Fibroblast of lung (primary cell): Measurements from ENCODE around the gene SPPL3.

ENCODE experiments used
- EZH2 ChIP-seq: IDR thresholded peaks from 2 replicates; pipeline ENCODE4 v1.5.1; 2012; ENCODE audit warnings: low read length, control low read depth, mild to moderate bottlenecking; ENCODE audit errors: missing control alignments
- TF ChIP-seq, protein P1 (sequence below), 2 donors: IDR thresholded peaks in 1 of 2; conservative IDR thresholded peaks in 1 of 2; 1 replicate in 1 of 2; 2 replicates in 1 of 2; pipeline ENCODE4 v1.5.1; 2011 to 2012; ENCODE audit warnings: low read length in 2 of 2, control low read depth in 1 of 2, inconsistent platforms in 1 of 2, low read depth in 1 of 2, mild to moderate bottlenecking in 1 of 2

GRCh38 chr12:120870415-120870814 is 33.7 kb downstream of the SPPL3 start:
- TF ChIP-seq, protein P1, sequence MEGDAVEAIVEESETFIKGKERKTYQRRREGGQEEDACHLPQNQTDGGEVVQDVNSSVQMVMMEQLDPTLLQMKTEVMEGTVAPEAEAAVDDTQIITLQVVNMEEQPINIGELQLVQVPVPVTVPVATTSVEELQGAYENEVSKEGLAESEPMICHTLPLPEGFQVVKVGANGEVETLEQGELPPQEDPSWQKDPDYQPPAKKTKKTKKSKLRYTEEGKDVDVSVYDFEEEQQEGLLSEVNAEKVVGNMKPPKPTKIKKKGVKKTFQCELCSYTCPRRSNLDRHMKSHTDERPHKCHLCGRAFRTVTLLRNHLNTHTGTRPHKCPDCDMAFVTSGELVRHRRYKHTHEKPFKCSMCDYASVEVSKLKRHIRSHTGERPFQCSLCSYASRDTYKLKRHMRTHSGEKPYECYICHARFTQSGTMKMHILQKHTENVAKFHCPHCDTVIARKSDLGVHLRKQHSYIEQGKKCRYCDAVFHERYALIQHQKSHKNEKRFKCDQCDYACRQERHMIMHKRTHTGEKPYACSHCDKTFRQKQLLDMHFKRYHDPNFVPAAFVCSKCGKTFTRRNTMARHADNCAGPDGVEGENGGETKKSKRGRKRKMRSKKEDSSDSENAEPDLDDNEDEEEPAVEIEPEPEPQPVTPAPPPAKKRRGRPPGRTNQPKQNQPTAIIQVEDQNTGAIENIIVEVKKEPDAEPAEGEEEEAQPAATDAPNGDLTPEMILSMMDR (conservative IDR thresholded peaks at IDR 0.05 in 1 of 2, IDR thresholded peaks at IDR 0.05 in 1 of 2; ENCODE audit: low read depth in 1 of 2, low read length in 2 of 2): no peak
- TF ChIP-seq EZH2: no peak
